Measurements from ENCODE around the gene MDFI.

DNA sequence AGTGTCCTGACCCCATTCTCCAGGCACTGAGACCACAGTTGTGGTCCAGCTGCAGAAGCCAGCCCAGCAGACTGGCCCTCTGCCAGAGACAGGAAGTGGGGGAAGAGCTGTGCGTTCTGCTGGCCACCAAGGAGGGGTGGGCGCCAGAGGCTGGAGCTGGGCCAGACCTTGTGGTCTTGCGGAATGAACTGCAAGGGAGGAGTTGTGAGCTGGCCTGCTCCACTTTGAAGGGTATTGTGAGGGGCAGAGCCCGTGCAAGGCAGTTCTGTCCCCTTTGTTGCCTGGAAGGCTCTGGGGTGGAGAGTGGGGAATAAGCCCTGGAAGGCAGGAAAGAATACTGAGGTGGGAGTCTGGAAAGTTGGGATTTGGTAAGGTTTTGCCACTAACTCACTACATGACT, 3.6 kb upstream of the MDFI start:
- TF ChIP-seq CTCF (IDR thresholded peaks at IDR 0.05; ENCODE audit: low read depth, low read length, missing input control) (no peak), EGR1 (IDR thresholded peaks at IDR 0.05; ENCODE audit: low read depth in 2 of 2) (no peak), TAF1 (conservative IDR thresholded peaks at IDR 0.05) (no peak), FOXA1 (IDR thresholded peaks at IDR 0.05) (no peak), RXRA (IDR thresholded peaks at IDR 0.05) (no peak)
- TF ChIP-seq, protein P1, sequence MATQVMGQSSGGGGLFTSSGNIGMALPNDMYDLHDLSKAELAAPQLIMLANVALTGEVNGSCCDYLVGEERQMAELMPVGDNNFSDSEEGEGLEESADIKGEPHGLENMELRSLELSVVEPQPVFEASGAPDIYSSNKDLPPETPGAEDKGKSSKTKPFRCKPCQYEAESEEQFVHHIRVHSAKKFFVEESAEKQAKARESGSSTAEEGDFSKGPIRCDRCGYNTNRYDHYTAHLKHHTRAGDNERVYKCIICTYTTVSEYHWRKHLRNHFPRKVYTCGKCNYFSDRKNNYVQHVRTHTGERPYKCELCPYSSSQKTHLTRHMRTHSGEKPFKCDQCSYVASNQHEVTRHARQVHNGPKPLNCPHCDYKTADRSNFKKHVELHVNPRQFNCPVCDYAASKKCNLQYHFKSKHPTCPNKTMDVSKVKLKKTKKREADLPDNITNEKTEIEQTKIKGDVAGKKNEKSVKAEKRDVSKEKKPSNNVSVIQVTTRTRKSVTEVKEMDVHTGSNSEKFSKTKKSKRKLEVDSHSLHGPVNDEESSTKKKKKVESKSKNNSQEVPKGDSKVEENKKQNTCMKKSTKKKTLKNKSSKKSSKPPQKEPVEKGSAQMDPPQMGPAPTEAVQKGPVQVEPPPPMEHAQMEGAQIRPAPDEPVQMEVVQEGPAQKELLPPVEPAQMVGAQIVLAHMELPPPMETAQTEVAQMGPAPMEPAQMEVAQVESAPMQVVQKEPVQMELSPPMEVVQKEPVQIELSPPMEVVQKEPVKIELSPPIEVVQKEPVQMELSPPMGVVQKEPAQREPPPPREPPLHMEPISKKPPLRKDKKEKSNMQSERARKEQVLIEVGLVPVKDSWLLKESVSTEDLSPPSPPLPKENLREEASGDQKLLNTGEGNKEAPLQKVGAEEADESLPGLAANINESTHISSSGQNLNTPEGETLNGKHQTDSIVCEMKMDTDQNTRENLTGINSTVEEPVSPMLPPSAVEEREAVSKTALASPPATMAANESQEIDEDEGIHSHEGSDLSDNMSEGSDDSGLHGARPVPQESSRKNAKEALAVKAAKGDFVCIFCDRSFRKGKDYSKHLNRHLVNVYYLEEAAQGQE (IDR thresholded peaks at IDR 0.05): no peak

Measured in liver (tissue), 3 donors.